CD14-positive monocyte (primary cell): Measurements from ENCODE around the gene ZNHIT3. TPM values are rescaled to one million over a fixed set of nuclear protein-coding genes. Genes with fewer than 3 reads are reported as not detected.

Experiments
- DNase-seq, 3 donors: peaks; one replicate each; pipeline ENCODE4 v3.0.0-alpha.2; 2011 to 2022
- H2AFZ ChIP-seq: 2 replicates; pipeline ENCODE4 v1.6.0; 2012; ENCODE audit warnings: mild to moderate bottlenecking, low read depth, low read length, inconsistent platforms; ENCODE audit not compliant: insufficient read depth, poor library complexity, severe bottlenecking
- H3K27ac ChIP-seq, 2 donors: 1 replicate in 1 of 2; 2 replicates in 1 of 2; pipeline ENCODE4 v1.5.1; 2012 to 2013; ENCODE audit warnings: low read length in 2 of 2, control low read depth in 1 of 2, inconsistent platforms in 1 of 2, low read depth in 1 of 2, mild to moderate bottlenecking in 1 of 2
- H3K27me3 ChIP-seq, 2 donors: one replicate each; pipeline versions ENCODE4 v1.6.0 to v1.6.1; 2011 to 2013; ENCODE audit warnings: low read length in 2 of 2; ENCODE audit not compliant: control insufficient read depth in 2 of 2, insufficient read depth in 2 of 2
- H3K36me3 ChIP-seq, 2 donors: replicated peaks in 1 of 2; 1 replicate in 1 of 2; 2 replicates in 1 of 2; pipeline versions ENCODE4 v1.5.1 to v1.6.1; 2012 to 2013; ENCODE audit warnings: low read length in 2 of 2, control low read depth in 1 of 2, inconsistent platforms in 1 of 2, mild to moderate bottlenecking in 1 of 2; ENCODE audit not compliant: insufficient read depth in 2 of 2, control insufficient read depth in 1 of 2
- H3K4me1 ChIP-seq, 2 donors: 1 replicate in 1 of 2; 2 replicates in 1 of 2; pipeline versions ENCODE4 v1.5.1 to v1.6.1; 2012 to 2013; ENCODE audit warnings: low read length in 2 of 2, control low read depth in 1 of 2, inconsistent platforms in 1 of 2, mild to moderate bottlenecking in 1 of 2, moderate library complexity in 1 of 2; ENCODE audit not compliant: insufficient read depth in 2 of 2, control insufficient read depth in 1 of 2
- H3K4me2 ChIP-seq: replicated peaks from 2 replicates; pipeline ENCODE3; 2012; ENCODE audit warnings: low read length, moderate library complexity, mild to moderate bottlenecking; ENCODE audit not compliant: poor library complexity, severe bottlenecking; ENCODE audit errors: extremely low read depth
- H3K4me3 ChIP-seq, 3 experiments: fragments of 200-600 bp in 1 of 3; sonication (generic) in 1 of 3; replicated peaks in 1 of 3; 1 replicate in 2 of 3; 2 replicates in 1 of 3; pipeline ENCODE4 v1.5.1; 2011 to 2013; ENCODE audit warnings: low read length in 3 of 3, mild to moderate bottlenecking in 3 of 3, control low read depth in 2 of 3, low read depth in 2 of 3, inconsistent platforms in 1 of 3, moderate library complexity in 1 of 3
- H3K79me2 ChIP-seq: 2 replicates; pipeline ENCODE4 v1.6.0; 2012; ENCODE audit warnings: mild to moderate bottlenecking, control low read depth, inconsistent platforms, low read length, moderate library complexity; ENCODE audit not compliant: insufficient read depth
- H3K9ac ChIP-seq: 2 replicates; pipeline ENCODE4 v1.6.0; 2017; ENCODE audit warnings: low read length, mild to moderate bottlenecking; ENCODE audit not compliant: insufficient read depth, poor library complexity, severe bottlenecking
- H3K9me3 ChIP-seq, 2 donors: replicated peaks in 1 of 2; 1 replicate in 1 of 2; 2 replicates in 1 of 2; pipeline versions ENCODE4 v1.5.1 to v1.6.1; 2012 to 2013; ENCODE audit warnings: low read length in 2 of 2, control low read depth in 1 of 2; ENCODE audit not compliant: control insufficient read depth in 1 of 2, insufficient read depth in 1 of 2
- H4K20me1 ChIP-seq: 2 replicates; pipeline ENCODE4 v1.6.0; 2012; ENCODE audit warnings: mild to moderate bottlenecking, low read length, control low read depth, moderate library complexity; ENCODE audit not compliant: insufficient read depth
- H3K27ac Mint-ChIP-seq, 7 donors: one replicate each; pipeline ENCODE4 v1.8.0; 2020; ENCODE audit warnings: mild to moderate bottlenecking in 7 of 7, mixed read lengths in 7 of 7, moderate library complexity in 6 of 7, inconsistent platforms in 2 of 7
- H3K27me3 Mint-ChIP-seq, 3 donors: one replicate each; pipeline ENCODE4 v1.8.0; 2021 to 2022; ENCODE audit warnings: low read depth in 3 of 3, mild to moderate bottlenecking in 3 of 3, mixed read lengths in 3 of 3, moderate library complexity in 3 of 3, inconsistent platforms in 1 of 3
- H3K36me3 Mint-ChIP-seq, 2 donors: one replicate each; pipeline ENCODE4 v1.8.0; 2020; ENCODE audit warnings: mixed read lengths in 2 of 2, inconsistent platforms in 1 of 2, mild to moderate bottlenecking in 1 of 2
- H3K4me1 Mint-ChIP-seq: one replicate; pipeline ENCODE4 v1.8.0; 2020; ENCODE audit warnings: mild to moderate bottlenecking, mixed read lengths
- H3K4me3 Mint-ChIP-seq, 2 donors: one replicate each; pipeline ENCODE4 v1.8.0; 2020; ENCODE audit warnings: mild to moderate bottlenecking in 2 of 2, mixed read lengths in 2 of 2, moderate library complexity in 1 of 2
- H3K9me3 Mint-ChIP-seq, 7 donors: one replicate each; pipeline ENCODE4 v1.8.0; 2020 to 2022; ENCODE audit warnings: mixed read lengths in 7 of 7, mild to moderate bottlenecking in 6 of 7, moderate library complexity in 6 of 7, inconsistent platforms in 2 of 7
- WGBS: methylation state at CpG from one replicate; pipeline ENCODE4 v1.1.5; 2013; ENCODE audit warnings: missing lambda C conversion rate; ENCODE audit not compliant: insufficient coverage; 5-methylcytosine and 5-hydroxymethylcytosine counted together
- intact Hi-C, 2 donors: fragments of 100-400 bp; cut with micrococcal nuclease; formaldehyde crosslinking; loops; one replicate each; pipeline versions ENCODE4 v1.15.0 to v1.15.1; 2023
- polyA plus RNA-seq, 3 donors: library from polyadenylated mRNA; depleted of rRNA in 1 of 3; unstranded in 2 of 3; stranded (reverse) in 1 of 3; fragments of 300-500 nt in 2 of 3; fragments of >200 nt in 1 of 3; fragmentation: Illumina TruSeq in 2 of 3; gene quantifications; 1 replicate in 2 of 3; 2 replicates in 1 of 3; pipeline ENCODE4 v1.2.3, GENCODE V29; 2012 to 2021
- TF ChIP-seq, protein P1 (sequence below): fragments of 200-600 bp; IDR thresholded peaks from one replicate; pipeline ENCODE4 v1.8.0; 2022; ENCODE audit warnings: antibody characterized with exemption, mild to moderate bottlenecking

Gene ZNHIT3
- polyA plus RNA-seq, 3 donors, result 27.6 to 70.4 (median 63.5) TPM

- Mint-ChIP-seq H3K36me3 (peaks cover 51 to 66% of the 10 kb centered on the region in 2 donors), H3K27me3 (peaks cover 0 to 1% (median 0%) of the 10 kb centered on the region in 3 donors), H3K4me1 (peaks cover 14% of the 10 kb centered on the region), H3K9me3 (no peaks in the 10 kb centered on the region), H3K4me3 (no peak overlapping the region), H3K27ac (peak overlapping the region in 1 of 7 donors; percentile 3)
- Histone ChIP-seq H4K20me1 (no peaks in the 10 kb centered on the region), H2AFZ (no peak overlapping the region), H3K79me2 (no peaks in the 10 kb centered on the region), H3K4me3 (no peak overlapping the region), H3K27ac (no peak overlapping the region), H3K27me3 (no peaks in the 10 kb centered on the region), H3K4me2 (no peak overlapping the region), H3K4me1 (peaks cover 0 to 7% of the 10 kb centered on the region in 2 donors), H3K9me3 (no peaks in the 10 kb centered on the region), H3K9ac (no peak overlapping the region), H3K36me3 (peaks cover 49 to 66% of the 10 kb centered on the region in 2 donors)
- WGBS, result 99% methylated on average over 6 of the region's 7 CpGs
- intact Hi-C loops, result no loop called here
- TF ChIP-seq, protein P1, sequence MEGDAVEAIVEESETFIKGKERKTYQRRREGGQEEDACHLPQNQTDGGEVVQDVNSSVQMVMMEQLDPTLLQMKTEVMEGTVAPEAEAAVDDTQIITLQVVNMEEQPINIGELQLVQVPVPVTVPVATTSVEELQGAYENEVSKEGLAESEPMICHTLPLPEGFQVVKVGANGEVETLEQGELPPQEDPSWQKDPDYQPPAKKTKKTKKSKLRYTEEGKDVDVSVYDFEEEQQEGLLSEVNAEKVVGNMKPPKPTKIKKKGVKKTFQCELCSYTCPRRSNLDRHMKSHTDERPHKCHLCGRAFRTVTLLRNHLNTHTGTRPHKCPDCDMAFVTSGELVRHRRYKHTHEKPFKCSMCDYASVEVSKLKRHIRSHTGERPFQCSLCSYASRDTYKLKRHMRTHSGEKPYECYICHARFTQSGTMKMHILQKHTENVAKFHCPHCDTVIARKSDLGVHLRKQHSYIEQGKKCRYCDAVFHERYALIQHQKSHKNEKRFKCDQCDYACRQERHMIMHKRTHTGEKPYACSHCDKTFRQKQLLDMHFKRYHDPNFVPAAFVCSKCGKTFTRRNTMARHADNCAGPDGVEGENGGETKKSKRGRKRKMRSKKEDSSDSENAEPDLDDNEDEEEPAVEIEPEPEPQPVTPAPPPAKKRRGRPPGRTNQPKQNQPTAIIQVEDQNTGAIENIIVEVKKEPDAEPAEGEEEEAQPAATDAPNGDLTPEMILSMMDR, result no peak
- no peak for DNase-seq
Measured at GRCh38 chr17:36527621-36528250, 41.3 kb downstream of the ZNHIT3 start.

GRCh38 chr17:36529121-36529520 is 42.6 kb downstream of the ZNHIT3 start:
- intact Hi-C loops, result no loop called here
- H3K9me3 Mint-ChIP-seq, result no peaks in the 10 kb centered on the region
- TF ChIP-seq, protein P1, result no peak
- H2AFZ ChIP-seq, result no peak overlapping the region
- H4K20me1 ChIP-seq, result no peaks in the 10 kb centered on the region
- H3K4me2 ChIP-seq, result no peak overlapping the region
- H3K27me3 ChIP-seq, result no peaks in the 10 kb centered on the region
- no peaks in the 10 kb centered on the region for H3K27me3 Mint-ChIP-seq
- peak overlapping the region in 1 of 2 donors; percentile 10 for H3K27ac ChIP-seq
- no peak overlapping the region for H3K4me3 ChIP-seq
- peaks cover 19% of the 10 kb centered on the region for H3K4me1 Mint-ChIP-seq
- H3K79me2 ChIP-seq, result peaks cover 3% of the 10 kb centered on the region
- peaks cover 41 to 63% of the 10 kb centered on the region in 2 donors for H3K36me3 ChIP-seq
- no peaks in the 10 kb centered on the region for H3K9me3 ChIP-seq
- H3K4me3 Mint-ChIP-seq, result no peak overlapping the region
- peak overlapping the region in 1 of 7 donors; percentile 38 for H3K27ac Mint-ChIP-seq
- peaks cover 4 to 13% of the 10 kb centered on the region in 2 donors for H3K4me1 ChIP-seq
- peak overlapping the region; percentile 25 for H3K9ac ChIP-seq
- H3K36me3 Mint-ChIP-seq, result peaks cover 48 to 61% of the 10 kb centered on the region in 2 donors
- peak in 1 of 3 donors; percentile 25 for DNase-seq
